Thyroid gland (tissue), 4 donors: ENCODE results near the gene PNMA8B. TPM values are rescaled to one million over a fixed set of nuclear protein-coding genes. Genes with fewer than 3 reads are reported as not detected.

Experiments
- DNase-seq, 2 donors: peaks; one replicate each; pipeline ENCODE4 v3.0.0-alpha.2; 2019
- H3K27ac ChIP-seq, 3 donors: fragments of 200-600 bp; sonication (generic); 1 replicate in 2 of 3; 2 replicates in 1 of 3; pipeline ENCODE4 v1.5.1; 2016 to 2019; ENCODE audit warnings: mild to moderate bottlenecking in 1 of 3, moderate library complexity in 1 of 3
- H3K27me3 ChIP-seq: fragments of 200-600 bp; sonication (generic); one replicate; pipeline ENCODE4 v1.5.1; 2019
- H3K36me3 ChIP-seq, 2 donors: fragments of 200-600 bp; sonication (generic); one replicate each; pipeline ENCODE4 v1.5.1; 2016 to 2019
- H3K4me1 ChIP-seq, 2 donors: fragments of 200-600 bp; sonication (generic); one replicate each; pipeline ENCODE4 v1.5.1; 2017 to 2019
- H3K4me3 ChIP-seq, 3 donors: fragments of 200-600 bp; sonication (generic); replicated peaks in 1 of 3; 1 replicate in 2 of 3; 2 replicates in 1 of 3; pipeline ENCODE4 v1.5.1; 2016; ENCODE audit warnings: mild to moderate bottlenecking in 1 of 3
- H3K9me3 ChIP-seq: fragments of 200-600 bp; sonication (generic); one replicate; pipeline ENCODE4 v1.5.1; 2017
- CTCF ChIP-seq, 6 experiments: fragments of 200-600 bp in 3 of 6; fragments of 450-650 bp in 3 of 6; sonication (generic) in 3 of 6; IDR thresholded peaks; one replicate each; pipeline ENCODE4 v1.5.1; 2016 to 2019; ENCODE audit warnings: antibody characterized with exemption in 6 of 6, mild to moderate bottlenecking in 2 of 6, inconsistent platforms in 1 of 6, moderate library complexity in 1 of 6
- POLR2A ChIP-seq, 2 donors: fragments of 450-650 bp; IDR thresholded peaks; one replicate each; pipeline ENCODE4 v1.6.1; 2017; ENCODE audit warnings: antibody characterized with exemption in 2 of 2, mild to moderate bottlenecking in 2 of 2, moderate library complexity in 1 of 2
- WGBS, 2 donors: methylation state at CpG; one replicate each; pipeline ENCODE4 v1.1.5; 2017; 5-methylcytosine and 5-hydroxymethylcytosine counted together
- intact Hi-C: fragments of 100-400 bp; cut with DNase I; formaldehyde crosslinking; loops from one replicate; pipeline ENCODE4 v1.15.1; 2023
- total RNA-seq, 4 donors: library from RNA; depleted of rRNA; stranded (reverse); fragments of >200 nt; gene quantifications; one replicate each; pipeline ENCODE4 v1.2.3, GENCODE V29; 2016

PNMA8B gene
- total RNA-seq, 4 donors from 2014 or later = 1.3 to 1.5 (median 1.5) TPM

- Histone ChIP-seq H3K4me1 (peaks cover 0 to 4% of the 10 kb centered on the region in 2 donors), H3K9me3 (no peaks in the 10 kb centered on the region), H3K27ac (no peak overlapping the region), H3K27me3 (no peaks in the 10 kb centered on the region), H3K36me3 (no peaks in the 10 kb centered on the region), H3K4me3 (no peak overlapping the region)
- no peak for TF ChIP-seq CTCF (IDR thresholded peaks at IDR 0.05)
- no peak for TF ChIP-seq POLR2A (IDR thresholded peaks at IDR 0.05)
- intact Hi-C loops = no loop called here
- WGBS, 2 donors = 86 to 92% methylated on average over 4 of the region's 4 CpGs
- DNase-seq = no peak
These were observed 15.6 kb upstream of the PNMA8B start for GRCh38 chr19:46511237-46511636.

- Histone ChIP-seq H3K4me3 (no peak overlapping the region), H3K36me3 (no peaks in the 10 kb centered on the region), H3K27ac (no peak overlapping the region), H3K27me3 (no peaks in the 10 kb centered on the region), H3K9me3 (no peaks in the 10 kb centered on the region), H3K4me1 (no peaks in the 10 kb centered on the region)
- 28 to 37% methylated on average over 2 of the region's 2 CpGs for WGBS, 2 donors
- TF ChIP-seq POLR2A (IDR thresholded peaks at IDR 0.05) (no peak), CTCF (IDR thresholded peaks at IDR 0.05) (no peak)
- intact Hi-C loops = no loop called here
- no peak for DNase-seq
These were observed 12.5 kb upstream of the PNMA8B start for GRCh38 chr19:46508206-46508605.

GRCh38 chr19:46503848-46504453 lies 8.3 kb upstream of the PNMA8B start:
- intact Hi-C loops = no loop called here
- H3K36me3 ChIP-seq = no peaks in the 10 kb centered on the region
- TF ChIP-seq CTCF (IDR thresholded peaks at IDR 0.05) = no peak
- TF ChIP-seq POLR2A (IDR thresholded peaks at IDR 0.05) = no peak
- H3K27me3 ChIP-seq = no peaks in the 10 kb centered on the region
- H3K27ac ChIP-seq = no peak overlapping the region
- 76 to 83% methylated on average over 17 of the region's 17 CpGs for WGBS, 2 donors
- no peaks in the 10 kb centered on the region for H3K4me1 ChIP-seq
- H3K9me3 ChIP-seq = no peaks in the 10 kb centered on the region
- DNase-seq = no peak
- no peak overlapping the region for H3K4me3 ChIP-seq

GRCh38 chr19:46502891-46503290 lies 7.2 kb upstream of the PNMA8B start:
- TF ChIP-seq CTCF (IDR thresholded peaks at IDR 0.05) (no peak), POLR2A (IDR thresholded peaks at IDR 0.05) (no peak)
- no peak overlapping the region for H3K27ac ChIP-seq
- no peaks in the 10 kb centered on the region for H3K9me3 ChIP-seq
- intact Hi-C loops = no loop called here
- no peaks in the 10 kb centered on the region for H3K4me1 ChIP-seq
- 85 to 92% methylated on average over 5 of the region's 5 CpGs for WGBS, 2 donors
- DNase-seq = no peak
- no peaks in the 10 kb centered on the region for H3K27me3 ChIP-seq
- H3K4me3 ChIP-seq = no peak overlapping the region
- no peaks in the 10 kb centered on the region for H3K36me3 ChIP-seq

- no peak overlapping the region for H3K27ac ChIP-seq
- 75 to 88% methylated on average over 4 of the region's 4 CpGs for WGBS, 2 donors
- intact Hi-C loops = no loop called here
- DNase-seq = no peak
- peaks cover 0 to 10% of the 10 kb centered on the region in 2 donors for H3K4me1 ChIP-seq
- no peaks in the 10 kb centered on the region for H3K27me3 ChIP-seq
- no peaks in the 10 kb centered on the region for H3K9me3 ChIP-seq
- no peak for TF ChIP-seq CTCF (IDR thresholded peaks at IDR 0.05)
- no peak for TF ChIP-seq POLR2A (IDR thresholded peaks at IDR 0.05)
- no peak overlapping the region for H3K4me3 ChIP-seq
- no peaks in the 10 kb centered on the region for H3K36me3 ChIP-seq
These were observed 4.0 kb upstream of the PNMA8B start for GRCh38 chr19:46499692-46500091.
